ELF-1 (cell line): ENCODE data around the gene SLC2A9.
"Not testable (repeated sequence)": the region's sequence is repeated elsewhere in the genome, so short reads cannot be mapped to it uniquely, and the experiment has no call there.

Source experiments
- DNase-seq: peaks from one replicate; pipeline ENCODE4 v3.0.0-alpha.2; 2016; ENCODE audit warnings: low read depth, low spot score

SLC2A9 gene

DNA sequence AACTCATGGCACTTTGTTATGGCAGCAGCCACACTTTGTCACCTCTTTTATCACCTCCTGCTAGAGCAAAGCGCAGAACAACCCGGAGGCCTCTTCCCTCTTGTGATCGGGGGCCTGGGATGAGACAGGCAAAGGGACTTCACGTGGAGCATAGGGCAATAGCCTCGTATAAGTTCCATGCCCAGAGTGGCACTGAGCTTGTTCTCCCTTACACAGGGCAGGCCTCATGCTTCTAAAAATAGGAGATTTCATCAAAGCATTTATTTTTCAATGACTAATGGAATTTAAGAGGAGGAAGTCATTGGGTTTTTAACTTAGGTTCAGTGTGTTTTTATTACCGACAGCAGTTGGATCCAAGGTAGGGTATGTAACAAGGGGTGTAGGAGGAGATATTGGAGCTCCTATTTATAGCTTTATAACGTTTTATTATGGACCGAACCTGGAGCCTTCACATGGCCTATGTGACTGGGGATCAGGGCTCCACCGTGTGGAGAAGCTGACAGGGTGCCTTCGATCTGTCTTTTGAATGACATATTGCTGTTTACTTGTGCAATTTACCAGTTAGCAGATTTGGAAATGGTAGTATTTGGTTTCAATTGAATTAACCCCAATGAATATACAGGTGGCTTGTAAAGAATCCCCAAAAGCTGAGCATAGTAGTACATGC is 93.8 kb downstream of the SLC2A9 start:
- DNase-seq = no peak

DNA sequence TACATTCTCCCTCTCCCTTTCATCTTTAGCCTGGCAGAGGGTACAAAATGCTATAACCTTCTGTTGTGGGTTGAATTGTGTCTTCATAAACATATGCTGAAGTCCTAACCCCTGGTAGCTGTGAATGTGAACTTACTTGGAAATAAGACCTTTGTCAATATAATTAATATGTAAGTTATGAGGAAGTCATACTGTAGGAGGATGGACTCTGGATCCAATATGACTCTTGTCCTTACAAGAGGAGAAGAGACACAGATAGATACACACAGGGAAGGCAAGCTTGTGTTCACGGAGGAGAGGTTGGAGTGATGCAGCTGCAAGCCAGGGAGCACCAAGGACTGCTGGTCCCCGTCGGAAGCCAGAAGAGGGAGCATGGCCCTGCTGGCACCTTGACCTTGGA is 94.7 kb downstream of the SLC2A9 start:
- no peak for DNase-seq

DNA sequence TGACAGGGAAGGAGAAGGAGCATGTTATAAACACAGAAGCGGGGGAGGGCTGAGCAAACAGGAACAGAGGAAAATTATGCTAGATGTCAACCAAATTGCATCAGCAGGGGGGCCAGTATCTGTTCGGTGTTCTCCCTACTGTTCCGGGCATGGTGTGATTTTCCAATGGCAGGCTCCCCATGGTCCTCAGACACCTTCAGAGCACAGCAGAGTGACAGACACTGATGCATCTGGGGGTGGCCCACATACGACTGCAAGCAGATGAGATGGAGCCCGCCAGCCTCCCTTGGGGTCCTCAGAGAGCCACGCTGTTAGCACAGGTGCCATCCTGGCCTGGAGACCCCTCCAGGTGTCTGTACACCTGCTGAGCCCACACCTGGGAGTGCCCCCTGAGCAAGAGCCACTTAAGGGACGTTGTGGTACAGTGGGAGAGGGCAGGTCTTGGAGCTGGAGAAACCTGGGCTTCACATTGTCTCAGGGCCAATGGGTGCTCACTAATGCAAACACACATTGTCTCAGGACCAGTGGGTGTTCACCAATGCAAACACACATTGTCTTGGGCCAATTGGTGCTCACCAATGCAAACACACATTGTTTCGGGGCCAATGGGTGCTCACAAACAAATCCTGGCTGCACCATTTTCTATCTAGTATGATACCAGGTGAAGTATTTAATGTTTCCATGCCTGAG is 95.4 kb downstream of the SLC2A9 start:
- no peak for DNase-seq

DNA sequence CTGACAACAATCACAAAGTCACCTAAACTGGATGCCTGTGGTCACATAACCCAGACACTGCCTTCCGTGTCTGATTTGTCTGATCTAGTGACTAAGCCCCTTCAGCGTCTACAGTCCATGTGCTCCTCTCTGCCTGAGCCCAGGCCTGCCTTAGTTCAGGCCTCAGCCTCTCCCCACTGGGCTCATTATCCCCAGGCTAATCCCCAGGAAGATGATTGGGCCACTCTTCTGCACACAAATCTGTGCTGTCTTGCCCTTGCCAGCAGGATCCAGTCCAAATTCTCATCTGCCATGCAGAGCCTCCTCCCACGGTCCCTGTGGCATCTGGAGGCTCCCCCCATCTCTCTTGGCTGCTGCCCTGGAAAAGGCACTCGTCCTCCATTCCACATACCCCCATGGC is 96.5 kb downstream of the SLC2A9 start:
- no peak for DNase-seq

DNA sequence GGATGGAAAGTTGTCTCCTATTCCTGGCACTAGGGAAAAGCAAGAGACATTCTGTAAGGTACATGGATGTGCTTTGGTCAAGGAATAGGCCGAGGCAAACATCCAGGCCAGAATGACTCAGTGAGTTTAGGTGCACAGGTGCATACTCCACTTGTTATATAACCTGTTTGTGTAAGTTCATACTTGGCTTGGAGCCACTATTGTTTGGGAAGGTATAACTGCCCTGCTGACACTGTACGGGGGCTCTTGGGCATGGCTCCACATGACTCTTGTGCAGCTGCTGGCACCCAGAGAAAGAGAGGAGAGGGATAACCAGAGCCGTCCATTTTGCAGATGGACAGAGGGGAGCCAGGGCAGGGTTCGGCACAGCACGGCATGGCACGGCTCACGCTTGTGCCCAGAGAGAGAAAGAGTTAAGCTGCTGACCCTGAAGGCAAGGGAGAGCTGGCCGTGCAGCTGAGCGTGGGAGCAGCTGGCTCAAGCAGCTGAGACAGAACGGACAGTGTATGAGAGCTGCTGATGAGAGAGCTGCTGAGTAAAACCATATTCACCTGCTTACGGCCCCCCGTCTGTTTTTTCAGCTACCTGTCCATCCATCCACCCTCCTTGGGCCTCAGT is 98.0 kb downstream of the SLC2A9 start:
- DNase-seq = no peak

DNA sequence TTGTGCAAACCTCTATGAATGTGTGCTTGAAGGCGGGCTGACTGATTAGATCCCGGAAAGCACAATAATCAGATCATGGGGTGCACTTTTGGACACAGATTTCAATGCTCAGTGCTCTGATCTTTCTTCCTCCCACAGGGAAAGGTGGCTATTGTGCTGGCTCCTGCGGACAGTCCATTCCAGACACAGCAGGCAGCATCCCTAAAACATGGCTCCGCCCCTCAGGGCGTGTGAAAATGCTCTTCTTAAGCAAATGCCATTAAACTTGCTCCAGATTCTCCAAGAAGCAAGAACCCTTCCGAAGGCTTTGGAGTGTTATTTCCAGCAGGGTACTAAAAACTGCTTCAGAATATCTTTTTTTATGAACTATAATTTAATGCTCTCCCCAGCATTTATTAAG is 100.0 kb downstream of the SLC2A9 start:
- DNase-seq = peak; percentile 57

DNA sequence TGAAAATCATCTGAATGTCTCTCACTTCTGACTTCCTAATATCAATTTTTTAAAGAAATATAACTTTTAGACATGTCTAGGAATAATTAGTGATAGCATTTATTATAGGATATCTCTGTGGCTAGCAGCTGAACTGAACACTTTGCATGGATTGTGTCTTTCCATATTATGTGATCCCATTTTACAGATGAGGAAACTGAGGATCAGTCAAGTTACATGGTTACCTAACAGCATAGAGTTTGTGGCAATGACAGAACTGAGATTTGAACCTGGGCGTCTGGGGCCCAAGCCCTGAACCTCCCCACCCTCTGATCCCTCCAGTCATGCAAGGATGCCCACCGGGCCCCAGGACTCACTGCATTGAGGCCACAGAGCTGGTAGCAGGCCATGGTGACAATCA is 101.3 kb downstream of the SLC2A9 start:
- DNase-seq = no peak

DNA sequence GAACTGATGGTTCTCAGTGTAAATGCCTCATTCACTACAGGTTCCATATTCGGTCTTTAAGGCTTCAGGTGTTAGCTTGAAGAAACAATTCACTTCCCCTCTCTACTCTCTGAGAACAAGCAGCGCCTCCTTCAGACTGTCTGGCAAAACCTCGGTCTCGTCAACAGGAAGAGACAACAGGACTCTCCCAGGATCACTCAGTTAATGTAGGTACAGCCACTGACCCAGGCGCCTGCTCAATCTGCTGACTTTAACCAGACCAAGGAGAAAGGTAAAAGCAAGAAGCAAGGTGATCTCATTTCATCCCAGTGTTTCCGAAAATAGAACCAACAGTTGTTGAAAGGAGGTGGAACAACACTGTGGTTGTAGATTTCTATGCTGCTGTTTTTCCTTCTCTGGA is 102.2 kb downstream of the SLC2A9 start:
- peak; percentile 18 for DNase-seq

DNA sequence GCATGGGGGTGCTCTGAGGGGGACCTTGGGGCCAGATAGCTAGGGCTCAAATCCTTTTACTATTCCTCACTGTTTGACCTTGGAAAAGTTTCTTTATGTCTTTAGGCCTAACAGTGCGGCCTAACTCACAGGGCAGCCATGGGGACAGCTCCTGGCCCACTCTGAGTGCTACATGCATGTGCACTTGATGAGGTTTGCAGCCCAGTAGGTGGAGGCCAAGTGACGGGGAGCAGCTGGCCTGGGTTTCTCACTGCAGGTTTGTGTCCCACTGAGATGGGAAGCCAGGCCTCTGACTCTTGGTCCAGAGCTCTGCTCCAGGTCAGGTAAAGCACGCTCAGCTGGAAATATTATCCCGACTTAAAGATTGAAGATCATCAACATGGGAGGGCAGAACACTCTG is 102.8 kb downstream of the SLC2A9 start:
- no peak for DNase-seq

DNA sequence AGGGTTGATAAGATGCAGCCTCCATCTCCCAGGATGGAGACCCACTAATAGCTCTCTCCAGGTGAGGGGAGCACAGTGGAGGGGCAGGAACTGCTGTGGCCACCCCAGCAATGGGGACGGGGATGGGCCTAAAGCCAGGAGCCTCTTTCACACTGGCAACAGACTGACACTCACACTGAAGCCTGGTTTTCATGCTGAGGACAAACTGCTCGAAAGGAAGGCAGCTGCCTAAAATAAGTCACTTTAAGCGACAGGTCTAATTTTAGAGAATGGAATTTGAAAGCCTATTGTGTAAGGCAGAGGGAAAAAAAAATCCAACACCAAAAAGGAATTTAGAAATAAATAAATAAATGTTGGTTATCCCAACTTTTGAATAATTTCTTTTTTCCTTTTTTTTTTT is 104.4 kb downstream of the SLC2A9 start:
- DNase-seq = no peak

DNA sequence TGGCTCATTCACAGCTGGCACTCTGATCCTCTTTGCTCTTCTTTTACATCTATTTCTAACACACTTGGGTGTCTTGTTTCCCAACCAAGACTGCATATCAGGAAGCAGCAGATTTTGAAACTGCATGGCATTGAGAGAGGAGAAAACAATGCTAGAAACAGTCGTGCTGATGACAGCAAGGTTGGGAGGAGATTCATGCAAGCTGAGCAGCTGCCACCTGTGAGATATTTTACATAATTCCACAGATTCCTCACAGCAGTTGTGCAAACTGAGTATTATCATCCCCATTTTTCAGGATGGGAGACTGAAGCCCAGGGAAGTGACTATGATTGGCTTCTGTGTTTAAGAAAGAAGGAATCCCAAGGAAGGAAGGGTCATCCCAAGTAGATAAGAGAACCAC is 105.0 kb downstream of the SLC2A9 start:
- no peak for DNase-seq

DNA sequence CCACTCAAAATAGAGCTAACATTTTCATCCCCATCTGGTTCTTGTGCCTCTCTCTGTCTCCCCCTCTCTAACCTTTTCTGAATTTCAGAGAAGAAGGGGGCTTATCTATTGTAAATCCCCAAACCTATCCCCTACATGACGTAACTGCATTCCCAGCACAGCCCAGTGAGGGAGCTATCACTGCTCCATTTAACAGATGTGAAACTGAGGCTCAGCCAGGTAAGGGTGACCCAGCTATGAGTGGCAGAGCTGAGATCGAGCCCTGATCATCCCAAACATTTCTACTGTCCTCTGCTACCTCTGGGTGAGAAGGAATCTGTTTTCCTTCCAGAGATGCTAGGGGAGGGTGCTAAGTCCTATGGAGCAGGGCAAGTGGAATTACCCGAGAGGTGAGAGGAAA is 107.5 kb downstream of the SLC2A9 start:
- no peak for DNase-seq

DNA sequence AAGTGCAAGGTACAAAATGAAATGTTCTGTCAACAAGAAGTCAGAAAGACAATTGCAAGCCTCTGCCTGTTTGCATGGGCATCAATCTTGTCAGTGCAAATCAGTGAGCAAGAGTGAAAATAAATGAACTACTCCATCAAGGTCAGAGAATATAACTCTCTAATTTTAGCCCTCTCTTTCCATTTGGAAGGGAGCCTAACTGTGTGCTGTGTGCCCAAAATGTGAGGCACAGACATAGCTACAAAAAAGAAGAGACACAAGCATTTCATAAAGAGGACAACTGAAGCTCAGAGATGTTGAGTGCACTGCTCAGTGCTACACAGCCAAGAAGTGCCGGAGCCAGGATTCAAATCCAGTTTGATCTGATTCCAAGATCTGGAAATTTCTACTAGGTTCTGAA is 114.3 kb downstream of the SLC2A9 start:
- DNase-seq = no peak

DNA sequence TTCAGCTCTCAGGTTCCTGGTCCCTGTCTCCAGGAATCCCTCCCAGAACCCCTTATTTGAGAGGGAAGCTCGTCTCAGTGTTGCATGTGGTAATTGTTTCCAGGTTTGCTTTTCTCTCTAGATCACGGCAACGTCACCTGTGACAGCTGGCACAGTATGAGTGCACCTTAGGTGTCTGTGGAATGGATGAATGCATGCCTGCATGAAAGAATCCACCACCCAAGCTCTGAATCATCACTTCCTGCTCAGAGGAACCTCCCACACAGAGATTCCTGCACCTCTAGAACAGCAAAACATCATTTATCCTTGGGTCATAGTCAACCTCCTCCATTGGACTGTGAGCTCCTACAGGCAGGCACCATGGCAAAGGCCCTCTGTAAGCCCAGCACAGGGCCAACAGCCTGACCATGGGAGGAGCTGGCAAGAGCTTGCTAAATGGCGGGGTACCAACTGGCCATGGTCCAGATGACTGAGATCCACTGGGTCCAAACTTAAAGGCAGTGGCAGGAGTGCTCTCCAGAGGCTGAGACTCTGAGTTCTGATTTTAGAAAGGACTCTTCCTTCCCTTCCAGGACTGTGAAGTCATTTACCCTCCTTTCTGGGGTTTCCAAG is 116.2 kb downstream of the SLC2A9 start:
- no peak for DNase-seq

DNA sequence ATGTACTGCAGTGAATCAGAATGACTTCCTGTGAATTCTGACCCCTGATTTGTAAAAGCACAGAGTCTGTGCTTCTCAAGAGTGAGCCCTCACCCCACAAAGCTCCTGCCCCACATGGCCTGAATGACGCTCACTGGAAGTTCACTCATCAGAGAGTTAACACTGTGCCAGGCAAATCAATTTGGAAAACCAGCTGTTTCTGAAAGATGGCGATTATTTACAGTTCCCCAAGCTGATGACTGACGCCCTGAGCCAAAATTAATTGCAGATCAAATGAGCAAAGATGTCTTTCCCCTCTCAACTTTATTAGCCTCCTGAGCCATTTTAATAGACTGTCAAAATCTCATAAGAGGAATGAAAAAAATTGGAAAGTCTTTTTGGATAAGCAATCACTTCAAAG is 118.0 kb downstream of the SLC2A9 start:
- no peak for DNase-seq

DNA sequence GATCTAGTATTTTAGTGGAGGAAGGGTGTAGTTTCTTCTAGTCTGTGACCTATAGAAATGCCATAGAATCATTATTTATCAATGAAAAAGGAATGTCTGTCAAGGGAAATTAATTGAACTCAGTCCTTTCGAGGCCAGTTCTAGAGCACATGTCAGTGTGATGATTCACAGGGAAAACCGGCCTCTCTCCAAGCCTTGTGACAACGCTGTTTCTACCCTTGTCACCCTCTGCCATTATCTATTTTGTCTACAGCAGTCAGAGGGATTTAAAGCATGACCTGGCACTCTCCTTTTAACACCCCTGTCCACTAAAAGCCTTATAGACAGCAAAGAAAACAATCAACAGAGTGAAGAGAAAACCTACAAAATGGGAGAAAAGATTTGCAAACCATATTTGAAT is 120.0 kb downstream of the SLC2A9 start:
- DNase-seq = no peak

DNA sequence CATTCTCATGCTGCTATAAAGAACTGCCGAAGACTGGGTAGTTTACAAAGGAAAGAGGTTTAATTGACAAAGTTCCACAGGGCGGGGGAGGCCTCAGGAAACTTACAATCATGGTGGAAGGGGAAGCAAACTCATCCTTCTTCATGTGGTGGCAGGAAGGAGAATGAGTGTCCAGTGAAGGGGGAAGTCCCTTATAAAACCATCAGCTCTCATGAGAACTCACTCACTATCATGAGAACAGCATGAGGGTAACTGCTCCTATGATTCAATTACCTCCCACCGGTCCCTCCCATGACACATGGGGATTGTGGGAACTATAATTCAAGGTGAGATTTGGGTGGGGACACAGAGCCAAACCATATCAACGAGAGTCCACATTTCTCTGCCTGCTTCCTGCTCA is 120.7 kb downstream of the SLC2A9 start:
- DNase-seq = not testable (repeated sequence)

DNA sequence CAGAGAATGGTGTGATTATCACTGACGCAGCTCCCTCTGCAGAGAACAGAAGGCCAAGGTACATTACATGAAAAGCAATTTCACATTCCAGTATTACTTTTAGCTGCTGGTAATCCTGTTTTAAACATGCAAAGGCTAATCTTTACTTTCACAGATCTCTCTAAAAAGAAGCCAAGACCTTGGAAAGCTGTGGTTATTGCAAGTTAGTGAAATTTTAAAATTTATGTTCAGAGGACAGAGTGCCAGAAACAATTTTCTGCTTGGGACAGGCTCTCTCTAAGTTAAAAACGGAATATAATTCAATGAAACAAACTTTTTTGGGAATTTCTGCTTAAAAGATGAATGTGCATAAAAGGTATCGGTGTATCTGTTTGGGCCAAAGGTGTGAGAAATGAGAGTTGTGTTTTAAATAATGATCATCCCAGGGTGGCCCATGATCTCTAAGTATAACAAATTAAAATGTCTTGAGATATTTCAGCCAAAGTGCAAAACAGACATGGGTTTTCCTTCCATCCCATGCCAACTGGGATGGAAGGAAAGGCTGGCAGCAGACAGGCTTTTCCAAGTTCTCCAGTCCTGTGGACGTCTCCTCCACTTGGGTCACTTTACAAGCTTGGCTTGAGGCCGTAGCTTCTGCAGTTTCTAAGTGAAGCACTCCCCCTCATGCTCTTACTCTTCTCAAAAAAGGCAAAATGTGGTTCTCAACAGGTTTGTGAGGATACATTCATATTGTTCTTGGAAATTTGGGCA is 121.8 kb downstream of the SLC2A9 start:
- no peak for DNase-seq

DNA sequence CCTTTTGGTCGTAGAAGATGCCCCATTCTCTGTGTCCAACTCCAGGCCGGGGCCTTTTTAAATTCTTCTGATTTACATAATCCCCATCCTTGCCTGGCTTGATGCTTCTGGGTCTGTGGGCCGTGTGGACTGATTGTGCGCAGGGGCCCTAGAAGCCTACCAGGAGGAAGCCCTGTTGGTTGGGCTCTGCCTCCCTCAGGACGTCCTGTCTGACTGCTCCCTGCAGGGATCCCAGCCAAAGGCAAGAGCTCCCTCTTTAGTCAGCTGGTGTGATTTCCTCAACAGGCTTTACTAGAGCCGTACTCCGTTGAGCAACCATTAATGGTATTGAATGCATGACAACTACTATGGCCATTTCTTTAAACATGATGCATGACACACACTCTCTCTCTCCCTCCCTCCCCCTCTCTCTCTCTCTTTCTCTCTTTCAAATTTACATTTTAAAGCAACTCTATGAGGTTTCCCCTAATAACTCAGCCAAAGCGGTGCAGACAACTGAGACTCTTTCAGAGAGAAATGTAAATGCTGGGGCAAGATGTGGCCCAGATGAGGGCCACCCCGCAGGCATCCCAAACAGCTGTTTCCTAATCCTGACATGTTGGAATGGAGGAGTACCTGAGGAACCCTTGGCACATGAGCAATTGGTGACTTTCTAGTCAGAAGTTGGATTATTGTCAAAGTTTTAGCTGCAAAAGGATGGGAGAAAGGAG is 122.5 kb downstream of the SLC2A9 start:
- DNase-seq = peak; percentile 84

DNA sequence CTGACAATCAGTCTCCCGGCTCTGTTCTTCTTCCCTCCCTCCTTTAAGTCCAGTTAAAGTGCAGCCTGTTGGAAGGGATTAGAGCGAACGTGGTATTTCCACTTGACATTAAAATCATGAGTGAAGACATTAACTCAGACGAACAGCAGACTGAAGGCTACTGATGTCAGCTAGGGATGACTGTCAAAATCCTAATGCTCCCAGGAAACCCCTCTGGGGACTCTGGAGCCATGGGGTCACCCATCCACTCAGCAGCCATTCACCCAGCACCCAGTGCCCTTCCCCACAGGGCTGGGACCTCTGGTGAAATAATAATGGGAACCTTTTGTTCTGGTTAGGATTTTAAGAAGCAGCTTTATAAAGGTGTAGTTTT is 126.0 kb downstream of the SLC2A9 start:
- DNase-seq = no peak

DNA sequence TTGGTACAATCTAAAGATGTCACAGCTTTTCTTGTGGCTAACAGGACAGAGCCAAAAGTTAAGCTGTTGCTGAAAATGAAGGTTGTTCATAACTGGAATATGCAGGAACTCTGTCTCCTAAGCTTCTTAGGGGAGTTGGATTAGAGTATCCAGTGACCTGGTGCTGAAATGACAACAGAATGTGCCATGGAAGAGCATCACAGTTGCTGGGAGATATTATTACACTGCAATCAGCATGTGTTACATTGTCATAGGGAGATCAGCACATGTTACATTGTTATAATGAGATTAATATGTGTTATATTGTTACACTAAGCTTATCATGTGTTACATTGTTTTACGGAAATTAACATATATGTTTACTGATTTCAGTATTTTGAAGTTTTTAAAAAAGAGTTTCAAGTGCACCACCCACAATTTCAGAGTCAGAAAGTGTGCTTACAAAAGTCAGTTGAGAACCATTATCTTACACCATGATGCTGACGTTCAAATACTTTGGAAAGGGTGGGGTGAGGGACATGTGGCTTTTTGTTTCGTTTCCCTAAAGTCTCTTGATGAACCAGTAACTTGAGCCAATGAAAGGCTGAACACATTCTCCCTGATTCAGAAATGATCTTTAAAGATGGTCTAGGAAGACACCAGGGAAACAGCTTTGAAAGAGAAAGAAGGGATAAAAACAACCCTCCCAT is 126.5 kb downstream of the SLC2A9 start:
- DNase-seq = no peak
